UCSD-AML1 (cell line): ENCODE data around the gene ZNF296.
"Not testable (repeated sequence)": the region's sequence is repeated elsewhere in the genome, so short reads cannot be mapped to it uniquely, and the experiment has no call there.

ENCODE experiments used
- DNase-seq: peaks from one replicate; lab custom pipeline; 2025; ENCODE audit not compliant: unreplicated experiment; lab: John Stamatoyannopoulos, UW

ZNF296 gene

GRCh38 chr19:45076029-45076850 is at the start of gene ZNF296:
ZNF296 (minus strand) TSS chr19:45076478; CDS start chr19:45076373, 105 bp downstream.
- peak; percentile 81 for DNase-seq

- DNase-seq = no peak
These were observed 49.1 kb upstream of the ZNF296 start for GRCh38 chr19:45125360-45125759.

GRCh38 chr19:45124021-45124420 is 47.7 kb upstream of the ZNF296 start:
- no peak for DNase-seq

GRCh38 chr19:45123440-45123850 is 47.2 kb upstream of the ZNF296 start:
- DNase-seq = no peak

- no peak for DNase-seq
These were observed 46.6 kb upstream of the ZNF296 start for GRCh38 chr19:45122832-45123231.

GRCh38 chr19:45121827-45122345 is 45.6 kb upstream of the ZNF296 start:
- no peak for DNase-seq

GRCh38 chr19:45119582-45119981 is 43.3 kb upstream of the ZNF296 start:
- no peak for DNase-seq

GRCh38 chr19:45118591-45119355 is 42.5 kb upstream of the ZNF296 start:
- DNase-seq = not testable (repeated sequence)

GRCh38 chr19:45118106-45118505 is 41.8 kb upstream of the ZNF296 start:
- no peak for DNase-seq

- no peak for DNase-seq
These were observed 41.4 kb upstream of the ZNF296 start for GRCh38 chr19:45117671-45118070.

- peak; percentile 75 for DNase-seq
These were observed 40.9 kb upstream of the ZNF296 start for GRCh38 chr19:45117167-45117594.

- DNase-seq = no peak
These were observed 39.7 kb upstream of the ZNF296 start for GRCh38 chr19:45115809-45116615.

GRCh38 chr19:45114116-45114515 is 37.8 kb upstream of the ZNF296 start:
- no peak for DNase-seq

GRCh38 chr19:45113628-45114027 is 37.4 kb upstream of the ZNF296 start:
- no peak for DNase-seq

- DNase-seq = no peak
These were observed 36.0 kb upstream of the ZNF296 start for GRCh38 chr19:45112111-45112827.

- no peak for DNase-seq
These were observed 34.6 kb upstream of the ZNF296 start for GRCh38 chr19:45110851-45111266.

GRCh38 chr19:45107621-45108150 is 31.4 kb upstream of the ZNF296 start:
- DNase-seq = no peak

GRCh38 chr19:45106363-45106762 is 30.1 kb upstream of the ZNF296 start:
- DNase-seq = not testable (repeated sequence)

- DNase-seq = no peak
These were observed 28.5 kb upstream of the ZNF296 start for GRCh38 chr19:45104658-45105349.
